Activated CD4-positive, alpha-beta T cell treated with anti-CD3 and anti-CD28 coated beads for 36 hours (primary cell): Measurements from ENCODE around the gene IGSF21. TPM values are rescaled to one million over a fixed set of nuclear protein-coding genes. Genes with fewer than 3 reads are reported as not detected.

Experiments
- ATAC-seq: fragments of 200-7000 bp; cut with Tn5 transposase; one replicate; pipeline ENCODE4 v1.10.0; 2021; ENCODE audit warnings: mild to moderate bottlenecking, moderate library complexity
- CTCF ChIA-PET: fragments of 350-600 bp; sonication (Branson Sonifier 250); formaldehyde crosslinking; loops from one replicate; lab custom pipeline; 2021; ENCODE audit warnings: antibody characterized with exemption; lab: Charles Lee
- POLR2A ChIA-PET: fragments of 350-600 bp; sonication (Branson Sonifier 250); formaldehyde crosslinking; loops from one replicate; lab custom pipeline; 2021; ENCODE audit warnings: antibody characterized with exemption, inconsistent platforms; lab: Charles Lee
- DNase-seq: peaks from one replicate; pipeline ENCODE4 v3.0.0-alpha.2; 2020
- H3K27ac Mint-ChIP-seq: one replicate; pipeline ENCODE4 v1.8.0; 2021; ENCODE audit warnings: mixed read lengths
- H3K27me3 Mint-ChIP-seq: one replicate; pipeline ENCODE4 v1.8.0; 2021; ENCODE audit warnings: mixed read lengths
- H3K36me3 Mint-ChIP-seq: one replicate; pipeline ENCODE4 v1.8.0; 2021; ENCODE audit warnings: low read depth, mixed read lengths
- H3K4me1 Mint-ChIP-seq: one replicate; pipeline ENCODE4 v1.8.0; 2021; ENCODE audit warnings: mixed read lengths
- H3K4me3 Mint-ChIP-seq: one replicate; pipeline ENCODE4 v1.8.0; 2021; ENCODE audit warnings: mild to moderate bottlenecking, moderate library complexity, mixed read lengths
- H3K9me3 Mint-ChIP-seq: one replicate; pipeline ENCODE4 v1.8.0; 2021; ENCODE audit warnings: low read depth, mixed read lengths
- intact Hi-C, 2 experiments: fragments of 100-400 bp; cut with DNase I in 1 of 2; cut with micrococcal nuclease in 1 of 2; formaldehyde crosslinking; loops; one replicate each; pipeline versions ENCODE4 v1.14.2 to v1.15.1; 2022 to 2024; cut with DNase I, micrococcal nuclease
- total RNA-seq, 2 experiments: library from RNA; stranded (reverse); gene quantifications; one replicate each; pipeline ENCODE4 v1.2.3, GENCODE V29; 2021

Gene IGSF21
- total RNA-seq, 2 experiments from 2014 or later = not detected

DNA sequence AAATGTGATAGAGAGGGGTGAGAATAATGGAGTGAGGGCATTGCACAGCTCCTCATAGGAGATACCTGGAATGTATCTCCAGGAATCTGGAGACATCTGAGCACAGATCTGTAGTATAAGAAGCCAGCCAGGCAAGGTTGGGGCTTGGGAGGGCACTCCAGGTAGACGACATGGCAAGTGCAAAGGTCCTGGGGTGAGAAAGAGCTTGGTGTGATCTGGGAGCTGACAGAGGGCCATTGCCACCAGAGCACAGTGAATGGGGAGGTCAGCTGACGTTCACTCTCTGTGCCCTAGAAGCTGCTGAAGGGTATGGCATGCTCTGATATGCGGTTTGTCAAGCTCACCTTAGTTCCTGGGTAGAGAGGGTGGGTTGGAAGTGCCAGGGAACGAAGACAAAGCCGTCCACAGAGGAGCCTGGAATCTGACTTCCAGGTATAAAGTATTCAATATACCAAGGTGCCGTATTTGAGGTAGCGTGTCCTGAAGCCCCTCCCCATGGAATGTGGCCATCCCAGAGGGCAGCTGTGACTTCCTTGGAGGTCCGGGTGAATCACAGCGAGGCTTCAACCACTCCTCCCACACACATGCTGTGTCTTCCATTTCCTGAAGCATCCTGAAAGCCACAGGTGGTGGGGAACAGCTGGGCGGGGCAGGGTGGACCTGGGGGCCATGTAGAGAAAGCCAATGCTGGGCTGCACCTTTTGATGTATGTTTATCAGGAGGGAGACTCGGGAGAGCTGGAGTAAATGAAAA lies 190.5 kb downstream of the IGSF21 start:
- intact Hi-C loops = loop anchor here in 1 of 2 experiments (2.0 kb wide), 1 partner anchor 283 kb away; no protein-coding TSS in a partner anchor
- CTCF ChIA-PET = interaction anchor here (0.8 to 1.5 kb wide), 4 partner anchors 9 to 637 kb away, joined by 3 to 8 read pairs (median 4); no protein-coding TSS in a partner anchor
- no peak for ATAC-seq

DNA sequence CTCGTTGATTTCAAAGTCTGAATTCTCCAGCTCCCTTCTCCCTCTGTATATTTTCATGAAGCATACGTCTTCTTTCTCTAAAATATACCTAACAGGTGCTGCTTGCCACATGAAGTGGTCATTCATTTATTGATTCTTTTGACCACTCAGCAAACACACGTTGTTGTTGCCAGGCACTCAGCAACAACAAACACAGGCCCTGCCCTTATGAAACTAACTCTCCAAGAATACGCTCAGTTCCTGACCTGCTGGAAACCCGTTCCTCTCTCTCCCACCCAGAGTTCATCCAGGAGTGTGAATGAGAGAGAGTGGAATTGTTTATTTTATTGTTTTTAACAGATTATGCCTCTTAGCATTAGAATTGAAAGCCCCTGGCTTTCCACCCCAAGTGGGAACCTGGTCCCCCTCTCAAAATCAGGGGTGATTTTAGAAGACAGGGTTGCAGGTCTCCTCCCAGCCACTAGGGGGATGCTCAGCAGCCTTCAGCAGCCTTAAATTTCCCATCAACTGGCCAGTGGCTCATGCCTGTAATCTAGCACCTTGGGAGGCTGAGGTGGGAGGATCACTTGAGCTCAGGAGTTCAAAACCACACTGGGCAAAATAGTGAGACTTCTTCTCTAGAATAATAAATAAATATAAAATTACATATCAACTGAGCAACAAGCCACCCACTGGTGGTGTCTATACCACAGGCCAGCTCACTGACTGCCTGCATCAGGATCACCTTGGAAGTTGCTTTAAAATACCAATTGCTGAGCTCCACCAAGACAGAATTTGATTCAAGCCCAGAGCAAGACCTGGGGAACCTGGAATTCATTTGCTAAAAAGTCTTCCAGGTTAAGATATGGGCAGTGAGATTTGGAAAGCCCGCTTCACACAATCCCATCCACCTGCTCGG lies 192.1 kb downstream of the IGSF21 start:
- ChIA-PET POLR2A (no interaction called here), CTCF (interaction anchor here (0.6 to 2.0 kb wide), 12 partner anchors 9 to 1065 kb away, joined by 3 to 8 read pairs (median 4); no protein-coding TSS in a partner anchor)
- DNase-seq (peak; percentile 28), ATAC-seq (no peak)
- intact Hi-C loops = loop anchor here in 1 of 2 experiments (2.0 kb wide), 1 partner anchor 281 kb away; no protein-coding TSS in a partner anchor
- Mint-ChIP-seq H3K27me3 (peaks cover 24% of the 10 kb centered on the region), H3K27ac (no peak overlapping the region), H3K9me3 (no peaks in the 10 kb centered on the region), H3K36me3 (no peaks in the 10 kb centered on the region), H3K4me1 (no peaks in the 10 kb centered on the region), H3K4me3 (no peak overlapping the region)

More for the DNA sequence above, 190.5 kb downstream of the IGSF21 start:
- Mint-ChIP-seq H3K9me3 (no peaks in the 10 kb centered on the region), H3K4me3 (no peak overlapping the region), H3K4me1 (no peaks in the 10 kb centered on the region), H3K36me3 (no peaks in the 10 kb centered on the region), H3K27me3 (peaks cover 34% of the 10 kb centered on the region), H3K27ac (no peak overlapping the region)
- POLR2A ChIA-PET = no interaction called here
- no peak for DNase-seq

DNA sequence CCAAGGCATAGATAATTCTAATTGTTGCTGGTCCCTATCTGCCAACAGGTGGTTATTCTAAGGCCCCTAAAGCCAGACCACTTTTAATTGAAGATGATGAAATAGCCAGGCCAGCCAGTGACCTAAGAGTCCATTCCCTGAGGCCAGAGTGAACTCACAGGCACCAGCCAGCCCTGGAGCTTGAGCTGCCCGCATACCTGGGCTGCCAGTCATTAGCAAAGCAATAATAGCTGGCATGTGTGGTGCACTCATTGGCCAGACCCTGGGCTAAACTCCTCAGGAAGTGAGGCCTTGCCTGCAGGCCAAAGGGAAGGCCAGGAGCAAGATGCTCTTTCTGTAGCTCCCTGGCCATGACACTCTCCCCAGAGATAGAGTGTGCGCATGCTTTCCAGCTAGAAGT lies 192.8 kb downstream of the IGSF21 start:
- H3K4me3 Mint-ChIP-seq = no peak overlapping the region
- no peaks in the 10 kb centered on the region for H3K4me1 Mint-ChIP-seq
- ATAC-seq (no peak), DNase-seq (no peak)
- no peak overlapping the region for H3K27ac Mint-ChIP-seq
- POLR2A ChIA-PET = no interaction called here
- no peaks in the 10 kb centered on the region for H3K9me3 Mint-ChIP-seq
- H3K27me3 Mint-ChIP-seq = peaks cover 21% of the 10 kb centered on the region
- intact Hi-C loops = no loop called here
- CTCF ChIA-PET = interaction anchor here (0.6 to 2.0 kb wide), 7 partner anchors 10 to 1064 kb away, joined by 3 to 8 read pairs (median 3); no protein-coding TSS in a partner anchor
- H3K36me3 Mint-ChIP-seq = no peaks in the 10 kb centered on the region

DNA sequence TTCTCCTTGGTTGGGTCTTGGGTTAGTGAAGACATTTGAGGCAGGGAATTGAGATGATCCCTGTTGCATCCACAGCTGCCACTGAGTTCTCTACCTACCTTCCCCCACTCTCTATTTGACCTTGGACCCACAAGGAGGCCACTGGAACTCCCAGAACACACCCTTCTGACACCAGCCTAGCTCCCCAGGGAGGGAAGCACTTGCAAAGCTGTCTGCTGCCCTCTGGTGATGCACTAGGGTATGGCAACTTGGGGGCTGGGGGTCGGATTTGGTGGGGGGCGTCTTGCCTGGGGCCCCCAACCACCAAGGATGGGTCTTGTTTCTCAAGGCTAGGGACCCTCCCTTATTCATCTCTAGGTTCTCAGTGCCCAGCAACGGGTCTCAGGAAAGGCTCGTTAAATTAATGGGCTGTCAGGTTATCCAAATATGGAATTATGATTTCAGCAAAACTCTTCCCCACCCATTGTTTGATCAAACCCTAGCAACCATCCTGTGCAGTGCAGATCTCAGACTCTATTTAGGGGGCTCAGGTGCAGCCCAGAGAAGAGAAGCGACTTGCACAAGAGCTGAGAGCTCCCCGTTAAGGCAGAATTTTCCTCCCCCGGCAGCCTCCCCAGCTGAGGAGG lies 195.3 kb downstream of the IGSF21 start:
- intact Hi-C loops = loop anchor here in 1 of 2 experiments (2.0 kb wide), 1 partner anchor 642 kb away; no protein-coding TSS in a partner anchor
- ChIA-PET CTCF (interaction anchor here (0.6 to 1.4 kb wide), 4 partner anchors 9 to 373 kb away, joined by 3 read pairs; no protein-coding TSS in a partner anchor), POLR2A (no interaction called here)
- DNase-seq = peak; percentile 40
- H3K36me3 Mint-ChIP-seq = no peaks in the 10 kb centered on the region
- no peak overlapping the region for H3K27ac Mint-ChIP-seq
- H3K4me1 Mint-ChIP-seq = no peaks in the 10 kb centered on the region
- H3K4me3 Mint-ChIP-seq = no peak overlapping the region
- H3K9me3 Mint-ChIP-seq = no peaks in the 10 kb centered on the region
- no peak for ATAC-seq
- H3K27me3 Mint-ChIP-seq = peaks cover 13% of the 10 kb centered on the region

DNA sequence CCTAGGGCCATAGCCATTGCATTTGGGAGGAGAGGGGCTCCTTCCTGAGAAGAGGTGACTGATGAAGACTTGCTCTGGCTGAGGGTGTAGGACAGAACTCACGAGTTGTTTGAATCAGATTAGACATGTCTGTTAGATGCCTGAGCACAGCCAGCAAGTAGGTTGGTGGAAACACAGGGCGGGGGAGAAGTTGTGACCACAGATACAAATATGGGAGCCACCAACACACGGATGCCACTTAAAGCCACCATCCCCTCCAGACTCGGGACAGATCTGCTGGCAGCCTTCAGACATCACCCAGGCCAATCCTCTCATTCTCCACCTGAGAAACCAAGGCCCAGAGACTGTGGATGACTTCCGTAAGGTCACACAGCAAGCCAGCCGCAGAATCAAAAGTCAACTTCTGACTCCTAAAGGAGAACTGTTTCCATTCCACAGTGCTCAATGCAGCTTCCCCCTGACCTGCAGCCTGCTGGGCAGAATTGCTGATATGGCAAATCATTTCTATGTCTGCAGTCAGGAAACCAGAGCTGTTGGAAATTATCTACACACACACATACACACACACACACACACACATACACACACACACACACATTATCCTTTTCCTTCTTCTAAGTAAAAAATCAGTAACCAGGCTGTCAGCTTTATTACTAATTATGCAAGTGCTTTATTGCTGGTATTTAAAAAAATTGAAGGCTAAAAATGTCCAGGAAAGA lies 196.7 kb downstream of the IGSF21 start:
- Mint-ChIP-seq H3K9me3 (no peaks in the 10 kb centered on the region), H3K27me3 (peaks cover 6% of the 10 kb centered on the region), H3K36me3 (no peaks in the 10 kb centered on the region), H3K4me1 (no peaks in the 10 kb centered on the region), H3K4me3 (no peak overlapping the region), H3K27ac (no peak overlapping the region)
- ATAC-seq = no peak
- intact Hi-C loops = no loop called here
- no peak for DNase-seq
- POLR2A ChIA-PET = no interaction called here
- CTCF ChIA-PET = no interaction called here

DNA sequence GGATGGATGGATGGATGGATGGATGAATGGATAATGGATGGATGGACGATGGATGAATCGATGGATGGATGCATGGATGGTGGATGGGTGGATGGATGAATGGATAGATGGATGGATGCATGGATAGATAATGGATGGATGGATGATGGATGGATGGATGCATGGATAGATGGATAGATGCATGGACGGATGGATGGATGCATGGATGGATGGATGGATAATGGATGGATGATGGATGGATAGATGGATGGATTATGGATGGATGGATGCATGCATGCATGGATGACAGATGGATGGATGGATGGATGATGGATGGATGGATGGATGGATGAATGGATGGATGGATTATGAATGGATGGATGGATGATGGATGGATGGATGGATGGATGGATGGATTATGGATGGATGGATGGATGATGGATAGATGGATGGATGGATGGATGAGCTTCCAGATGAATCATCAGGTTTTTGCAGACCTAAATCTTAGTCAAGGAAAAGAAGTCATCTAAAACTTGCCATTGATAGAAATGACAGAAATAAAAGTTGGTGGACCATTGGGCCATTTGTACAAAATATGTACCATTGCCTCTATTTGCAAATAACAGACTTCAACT lies 197.7 kb downstream of the IGSF21 start:
- no peak overlapping the region for H3K4me3 Mint-ChIP-seq
- H3K36me3 Mint-ChIP-seq = no peaks in the 10 kb centered on the region
- ATAC-seq (no peak), DNase-seq (no peak)
- H3K9me3 Mint-ChIP-seq = no peaks in the 10 kb centered on the region
- intact Hi-C loops = no loop called here
- ChIA-PET POLR2A (no interaction called here), CTCF (no interaction called here)
- H3K4me1 Mint-ChIP-seq = no peaks in the 10 kb centered on the region
- peaks cover 2% of the 10 kb centered on the region for H3K27me3 Mint-ChIP-seq
- no peak overlapping the region for H3K27ac Mint-ChIP-seq

DNA sequence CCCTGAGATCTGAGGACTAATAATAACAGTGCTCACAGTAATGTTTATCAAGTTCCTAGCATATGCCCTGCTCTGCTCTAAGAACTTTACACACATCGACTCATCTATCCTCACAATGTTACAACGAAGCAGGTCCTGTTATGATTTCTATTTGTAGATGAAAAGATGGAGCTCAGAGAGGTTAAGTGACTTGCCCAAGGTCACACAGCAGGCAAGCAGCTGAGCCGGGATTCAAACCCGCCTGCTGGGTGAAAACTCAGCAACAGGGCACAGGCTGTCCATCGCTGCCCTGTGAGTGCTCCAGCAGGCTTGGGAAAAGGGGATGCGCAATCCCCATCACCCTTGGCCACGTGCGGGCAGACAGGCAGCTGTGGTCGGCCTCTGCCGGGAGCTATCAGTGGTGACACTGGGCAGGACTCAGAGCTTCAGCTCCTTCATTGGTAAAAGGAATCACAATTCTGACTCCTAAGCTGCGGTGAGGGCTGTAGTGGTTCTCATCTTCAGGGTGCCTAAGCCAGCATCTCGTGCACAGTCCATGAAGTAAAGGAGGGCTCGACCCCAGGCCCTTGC lies 199.8 kb downstream of the IGSF21 start:
- Mint-ChIP-seq H3K36me3 (no peaks in the 10 kb centered on the region), H3K27me3 (peaks cover 5% of the 10 kb centered on the region), H3K4me1 (no peaks in the 10 kb centered on the region), H3K4me3 (no peak overlapping the region), H3K9me3 (peaks cover 2% of the 10 kb centered on the region), H3K27ac (no peak overlapping the region)
- ChIA-PET CTCF (no interaction called here), POLR2A (no interaction called here)
- no peak for ATAC-seq
- intact Hi-C loops = no loop called here
- no peak for DNase-seq

DNA sequence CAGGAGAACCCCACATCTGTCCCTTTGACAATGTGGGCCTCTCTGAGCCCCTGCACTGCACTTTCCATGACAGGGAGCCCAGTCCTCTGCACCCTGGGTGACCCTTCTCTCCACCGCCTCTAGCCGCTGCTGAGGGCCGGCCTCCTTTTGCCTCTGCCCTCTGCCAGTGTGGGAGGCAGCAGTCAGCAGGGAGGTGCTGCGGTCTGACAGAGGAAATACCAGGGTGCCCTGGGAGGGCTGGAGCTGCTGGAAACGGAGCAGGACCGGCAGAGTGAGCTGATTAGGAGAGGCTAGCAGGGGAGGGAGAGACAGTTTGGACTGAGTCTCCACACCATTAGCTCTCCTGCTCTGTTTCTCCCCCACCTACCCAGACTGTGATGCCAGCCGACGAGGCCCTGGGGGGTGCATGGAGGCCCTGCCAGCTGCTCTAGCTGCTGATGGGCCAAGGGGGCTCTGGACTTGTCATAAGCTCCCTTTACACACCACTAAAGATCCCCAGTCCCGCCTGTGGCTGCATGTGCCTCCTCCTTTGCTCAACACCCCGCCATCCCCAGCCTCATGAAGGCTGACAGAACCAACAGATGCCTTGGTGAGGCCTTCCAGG lies 202.1 kb downstream of the IGSF21 start:
- H3K4me3 Mint-ChIP-seq = no peak overlapping the region
- ChIA-PET POLR2A (no interaction called here), CTCF (interaction anchor here (1.9 kb wide), 1 partner anchor 9 kb away, joined by 8 read pairs; no protein-coding TSS in a partner anchor)
- ATAC-seq (no peak), DNase-seq (no peak)
- intact Hi-C loops = no loop called here
- peaks cover 5% of the 10 kb centered on the region for H3K27me3 Mint-ChIP-seq
- H3K4me1 Mint-ChIP-seq = no peaks in the 10 kb centered on the region
- H3K27ac Mint-ChIP-seq = no peak overlapping the region
- H3K9me3 Mint-ChIP-seq = peaks cover 2% of the 10 kb centered on the region
- no peaks in the 10 kb centered on the region for H3K36me3 Mint-ChIP-seq

DNA sequence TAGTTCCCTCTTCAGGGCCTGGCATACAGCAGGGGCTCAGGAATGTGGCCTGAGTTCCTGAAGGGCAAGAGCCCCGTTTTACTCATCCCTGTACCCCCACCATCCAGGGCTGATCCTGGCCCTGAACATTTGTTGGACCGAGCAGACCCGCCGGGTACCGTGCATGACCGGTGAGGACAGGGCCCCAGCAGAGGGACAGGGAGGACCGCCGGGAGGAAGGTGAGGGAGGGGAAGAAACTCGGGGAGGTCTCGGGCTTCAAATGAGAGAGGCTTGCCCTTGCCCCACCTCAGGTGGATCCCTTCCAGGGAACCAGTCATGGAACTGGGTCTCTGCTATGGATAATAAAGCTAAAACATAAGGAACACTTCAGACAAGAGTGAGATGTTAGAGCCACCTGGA lies 205.4 kb downstream of the IGSF21 start:
- H3K4me1 Mint-ChIP-seq = no peaks in the 10 kb centered on the region
- CTCF ChIA-PET = interaction anchor here (1.6 kb wide), 1 partner anchor 14 kb away, joined by 3 read pairs; no protein-coding TSS in a partner anchor
- no peak for DNase-seq
- H3K36me3 Mint-ChIP-seq = no peaks in the 10 kb centered on the region
- no peak overlapping the region for H3K4me3 Mint-ChIP-seq
- no peak overlapping the region for H3K27ac Mint-ChIP-seq
- ATAC-seq = no peak
- H3K27me3 Mint-ChIP-seq = peaks cover 7% of the 10 kb centered on the region
- POLR2A ChIA-PET = no interaction called here
- intact Hi-C loops = no loop called here
- H3K9me3 Mint-ChIP-seq = peaks cover 2% of the 10 kb centered on the region

DNA sequence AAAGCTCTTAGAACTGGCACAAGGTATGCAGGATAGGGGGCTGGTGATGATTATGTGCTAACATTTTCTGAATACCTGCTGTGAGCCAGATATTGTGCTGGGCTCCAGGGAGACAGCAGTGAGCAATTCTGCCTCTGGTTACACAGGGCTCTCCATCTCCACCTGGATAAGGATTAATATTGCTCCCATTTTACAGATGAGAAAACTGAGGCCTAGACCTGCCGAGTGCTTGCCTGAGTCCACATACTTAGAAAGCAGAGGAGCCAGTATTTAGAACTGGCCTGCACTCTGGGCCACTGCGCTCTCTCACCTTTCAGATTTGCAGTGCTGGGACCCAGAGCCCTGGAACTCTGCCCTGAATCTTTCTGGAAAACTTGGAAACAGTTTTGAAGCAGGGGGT lies 205.9 kb downstream of the IGSF21 start:
- CTCF ChIA-PET = interaction anchor here (1.6 kb wide), 1 partner anchor 14 kb away, joined by 3 read pairs; no protein-coding TSS in a partner anchor
- no peaks in the 10 kb centered on the region for H3K4me1 Mint-ChIP-seq
- no peaks in the 10 kb centered on the region for H3K36me3 Mint-ChIP-seq
- POLR2A ChIA-PET = no interaction called here
- intact Hi-C loops = no loop called here
- no peak for DNase-seq
- no peak overlapping the region for H3K4me3 Mint-ChIP-seq
- H3K27me3 Mint-ChIP-seq = peaks cover 7% of the 10 kb centered on the region
- H3K9me3 Mint-ChIP-seq = peaks cover 2% of the 10 kb centered on the region
- no peak overlapping the region for H3K27ac Mint-ChIP-seq
- ATAC-seq = no peak
